GM21526 (cell line): ENCODE data around the gene IQUB.
A peak's percentile ranks its signal among the peaks of the same experiment; 100 is the strongest.
"Not testable (repeated sequence)": the region's sequence is repeated elsewhere in the genome, so short reads cannot be mapped to it uniquely, and the experiment has no call there.

ENCODE experiments used
- ATAC-seq: cut with Tn5 transposase; IDR thresholded peaks from one replicate; pipeline ENCODE4 v1.9.1; 2021; ENCODE audit warnings: moderate library complexity; ENCODE audit not compliant: unreplicated experiment, low FRiP score

IQUB gene

GRCh38 chr7:123534383-123535260, at the start of gene IQUB:
IQUB (minus strand) TSS chr7:123534595; CDS start chr7:123512340, 22,255 bp downstream.
- ATAC-seq: peak; percentile 80

GRCh38 chr7:123583821-123584220, 49.4 kb upstream of the IQUB start:
- ATAC-seq: no peak

GRCh38 chr7:123581162-123581459, 46.7 kb upstream of the IQUB start:
- ATAC-seq: peak; percentile 11

- peak; percentile 74 for ATAC-seq
These were observed 46.2 kb upstream of the IQUB start for GRCh38 chr7:123580406-123581161.

GRCh38 chr7:123579416-123579815, 45.0 kb upstream of the IQUB start:
- ATAC-seq: no peak

- no peak for ATAC-seq
These were observed 39.6 kb upstream of the IQUB start for GRCh38 chr7:123573896-123574467.

- no peak for ATAC-seq
These were observed 38.9 kb upstream of the IQUB start for GRCh38 chr7:123573341-123573740.

- no peak for ATAC-seq
These were observed 37.3 kb upstream of the IQUB start for GRCh38 chr7:123571684-123572083.

GRCh38 chr7:123571187-123571586, 36.8 kb upstream of the IQUB start:
- no peak for ATAC-seq

GRCh38 chr7:123570390-123571182, 36.2 kb upstream of the IQUB start:
- ATAC-seq: no peak

- no peak for ATAC-seq
These were observed 35.1 kb upstream of the IQUB start for GRCh38 chr7:123569352-123570010.

- no peak for ATAC-seq
These were observed 27.7 kb upstream of the IQUB start for GRCh38 chr7:123562121-123562520.

- ATAC-seq: no peak
These were observed 24.0 kb upstream of the IQUB start for GRCh38 chr7:123558289-123558874.

GRCh38 chr7:123557398-123558288, 23.2 kb upstream of the IQUB start, which contains the start of gene NDUFA5:
NDUFA5 (minus strand) TSS chr7:123557818; CDS start chr7:123557795, 23 bp downstream.
- ATAC-seq: peak; percentile 95

- peak; percentile 1 for ATAC-seq
These were observed 22.6 kb upstream of the IQUB start for GRCh38 chr7:123557016-123557397.

GRCh38 chr7:123555484-123555883, 21.1 kb upstream of the IQUB start:
- ATAC-seq: no peak

GRCh38 chr7:123553159-123553558, 18.8 kb upstream of the IQUB start:
- no peak for ATAC-seq

GRCh38 chr7:123552641-123553040, 18.2 kb upstream of the IQUB start:
- ATAC-seq: no peak

- not testable (repeated sequence) for ATAC-seq
These were observed 17.7 kb upstream of the IQUB start for GRCh38 chr7:123552134-123552533.
